ENCODE measurements around the gene TUBG2.
A peak's percentile ranks its signal among the peaks of the same experiment; 100 is the strongest.
"Not testable (repeated sequence)": the region's sequence is repeated elsewhere in the genome, so short reads cannot be mapped to it uniquely, and the experiment has no call there.

Gene TUBG2

DNA sequence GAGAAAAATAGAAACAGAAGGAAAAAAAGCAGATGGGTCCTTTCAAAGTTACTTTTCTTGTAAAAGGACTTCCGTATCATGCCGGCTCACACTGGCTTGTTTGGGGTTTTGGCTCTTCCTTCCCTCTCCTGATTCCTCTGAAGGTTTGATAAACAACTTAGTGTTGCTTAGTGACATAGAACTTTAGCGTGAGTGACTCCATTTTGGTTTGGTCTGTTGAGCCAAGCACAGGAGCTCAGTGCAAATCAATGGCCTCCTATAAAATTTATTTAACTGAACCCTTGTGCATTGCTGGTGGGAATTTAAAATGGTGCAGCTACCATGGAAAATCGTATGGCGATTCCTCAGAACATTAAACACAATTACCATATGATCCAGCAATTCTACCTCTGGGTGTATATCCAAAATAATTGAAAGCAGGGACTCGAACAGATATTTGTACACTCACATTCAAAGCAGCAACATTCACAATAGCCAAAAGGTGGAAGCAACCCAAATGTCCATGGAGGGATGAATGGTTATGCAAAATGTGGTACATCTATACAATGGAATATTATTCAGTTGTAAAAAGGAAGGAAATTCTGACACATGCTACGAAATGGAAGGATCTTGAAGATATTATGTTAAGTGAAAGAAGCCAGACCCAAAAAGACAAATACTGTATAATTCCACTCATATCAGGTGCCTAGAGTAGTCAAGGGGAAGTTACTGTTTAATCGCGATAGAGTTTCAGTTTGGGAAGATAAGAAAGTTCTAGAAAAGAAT, 1.1 kb upstream of the TUBG2 start:
- DNase-seq (ENCODE audit: low read depth in 2 of 2) = no peak
- TF ChIP-seq, protein P1, sequence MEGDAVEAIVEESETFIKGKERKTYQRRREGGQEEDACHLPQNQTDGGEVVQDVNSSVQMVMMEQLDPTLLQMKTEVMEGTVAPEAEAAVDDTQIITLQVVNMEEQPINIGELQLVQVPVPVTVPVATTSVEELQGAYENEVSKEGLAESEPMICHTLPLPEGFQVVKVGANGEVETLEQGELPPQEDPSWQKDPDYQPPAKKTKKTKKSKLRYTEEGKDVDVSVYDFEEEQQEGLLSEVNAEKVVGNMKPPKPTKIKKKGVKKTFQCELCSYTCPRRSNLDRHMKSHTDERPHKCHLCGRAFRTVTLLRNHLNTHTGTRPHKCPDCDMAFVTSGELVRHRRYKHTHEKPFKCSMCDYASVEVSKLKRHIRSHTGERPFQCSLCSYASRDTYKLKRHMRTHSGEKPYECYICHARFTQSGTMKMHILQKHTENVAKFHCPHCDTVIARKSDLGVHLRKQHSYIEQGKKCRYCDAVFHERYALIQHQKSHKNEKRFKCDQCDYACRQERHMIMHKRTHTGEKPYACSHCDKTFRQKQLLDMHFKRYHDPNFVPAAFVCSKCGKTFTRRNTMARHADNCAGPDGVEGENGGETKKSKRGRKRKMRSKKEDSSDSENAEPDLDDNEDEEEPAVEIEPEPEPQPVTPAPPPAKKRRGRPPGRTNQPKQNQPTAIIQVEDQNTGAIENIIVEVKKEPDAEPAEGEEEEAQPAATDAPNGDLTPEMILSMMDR (IDR thresholded peaks at IDR 0.05; ENCODE audit: low read depth, low read length) = no peak
- H3K4me3 ChIP-seq (replicated peaks in 1 of 2; ENCODE audit: low read depth in 2 of 2, low read length in 2 of 2) = no peak overlapping the region

DNA sequence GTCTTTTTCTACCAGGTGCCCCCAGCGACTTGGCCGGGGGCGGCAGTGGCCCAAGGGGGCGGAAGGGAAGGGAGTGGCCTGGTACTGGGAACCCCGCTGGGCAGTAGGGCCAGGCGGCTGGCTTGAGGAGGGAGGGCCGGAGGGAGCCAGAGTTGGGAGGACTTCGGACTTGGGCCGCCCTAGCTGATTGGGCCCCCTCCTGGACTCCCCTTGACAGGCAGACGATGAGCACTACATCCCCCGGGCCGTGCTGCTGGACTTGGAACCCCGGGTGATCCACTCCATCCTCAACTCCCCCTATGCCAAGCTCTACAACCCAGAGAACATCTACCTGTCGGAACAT, 819 bp downstream of the TUBG2 start:
- peak overlapping the region; percentile 69 to 70 for H3K4me3 ChIP-seq (replicated peaks in 1 of 2; ENCODE audit: low read depth in 2 of 2, low read length in 2 of 2)
- not testable (repeated sequence) for DNase-seq (ENCODE audit: low read depth in 2 of 2)

DNA sequence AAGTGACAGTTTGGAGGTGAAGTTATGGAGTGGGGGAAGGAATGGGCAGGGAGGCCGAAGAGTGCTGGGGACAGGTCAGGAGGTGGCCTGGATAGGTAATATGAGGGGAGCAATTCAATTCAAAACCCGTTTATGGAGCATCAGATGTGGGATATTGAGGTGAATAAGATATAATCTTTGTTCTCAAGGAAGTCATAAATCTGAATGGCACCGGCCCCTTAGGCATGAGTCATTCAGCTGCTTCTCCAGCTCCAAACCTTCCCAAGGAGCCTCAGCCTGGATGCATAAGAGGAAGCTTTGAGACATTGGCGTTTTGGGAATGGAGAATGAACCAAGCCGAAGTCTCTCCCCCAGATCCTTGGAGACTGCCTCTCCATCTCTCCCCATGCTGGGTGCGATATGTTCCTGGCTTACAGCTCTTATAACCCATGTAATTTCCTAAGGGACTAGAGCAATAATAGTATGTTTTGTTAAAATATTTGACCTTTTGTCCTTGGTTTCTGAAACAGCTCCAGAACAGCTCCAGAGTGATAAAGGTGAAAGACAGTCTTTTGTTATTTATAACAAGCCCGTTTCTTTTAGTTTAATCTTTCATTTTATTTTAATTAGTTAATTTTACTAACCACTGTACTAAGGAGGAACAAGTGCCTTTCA, 1.7 kb downstream of the TUBG2 start:
- no peak overlapping the region for H3K4me3 ChIP-seq (replicated peaks in 1 of 2; ENCODE audit: low read depth in 2 of 2, low read length in 2 of 2)
- peak; percentile 56 to 74 for DNase-seq (ENCODE audit: low read depth in 2 of 2)
- TF ChIP-seq, protein P1 (IDR thresholded peaks at IDR 0.05; ENCODE audit: low read depth, low read length) = no peak

DNA sequence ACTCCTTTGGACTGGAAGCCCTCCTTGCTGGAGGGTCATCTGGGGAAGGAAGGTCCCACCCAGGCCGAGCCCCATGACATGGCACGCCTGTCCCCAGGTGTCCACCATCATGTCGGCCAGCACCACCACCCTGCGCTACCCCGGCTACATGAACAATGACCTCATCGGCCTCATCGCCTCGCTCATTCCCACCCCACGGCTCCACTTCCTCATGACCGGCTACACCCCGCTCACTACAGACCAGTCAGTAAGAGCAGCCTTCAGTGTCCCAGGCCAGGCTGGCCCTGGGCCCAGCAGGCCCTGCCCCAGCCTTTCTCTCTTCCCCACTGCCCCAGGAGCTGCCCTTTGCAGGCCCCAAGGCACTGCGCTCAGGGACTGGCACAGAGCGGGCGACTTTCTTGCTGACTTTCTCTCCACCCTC, 6.5 kb downstream of the TUBG2 start:
- TF ChIP-seq, protein P1 (IDR thresholded peaks at IDR 0.05; ENCODE audit: low read depth, low read length) = no peak
- H3K4me3 ChIP-seq (replicated peaks in 1 of 2; ENCODE audit: low read depth in 2 of 2, low read length in 2 of 2) = no peak overlapping the region
- DNase-seq (ENCODE audit: low read depth in 2 of 2) = no peak

DNA sequence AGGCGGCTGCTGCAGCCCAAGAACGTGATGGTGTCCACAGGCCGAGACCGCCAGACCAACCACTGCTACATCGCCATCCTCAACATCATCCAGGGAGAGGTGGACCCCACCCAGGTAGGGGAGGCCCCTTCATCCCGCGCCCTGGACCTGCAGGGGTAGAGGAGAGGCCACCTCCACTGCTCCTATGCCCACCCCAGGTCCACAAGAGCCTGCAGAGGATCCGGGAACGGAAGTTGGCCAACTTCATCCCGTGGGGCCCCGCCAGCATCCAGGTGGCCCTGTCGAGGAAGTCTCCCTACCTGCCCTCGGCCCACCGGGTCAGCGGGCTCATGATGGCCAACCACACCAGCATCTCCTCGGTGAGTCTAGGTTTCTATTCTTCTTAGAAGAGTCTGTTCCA, 7.0 kb downstream of the TUBG2 start:
- not testable (repeated sequence) for DNase-seq (ENCODE audit: low read depth in 2 of 2); H3K4me3 ChIP-seq (replicated peaks in 1 of 2; ENCODE audit: low read depth in 2 of 2, low read length in 2 of 2)

DNA sequence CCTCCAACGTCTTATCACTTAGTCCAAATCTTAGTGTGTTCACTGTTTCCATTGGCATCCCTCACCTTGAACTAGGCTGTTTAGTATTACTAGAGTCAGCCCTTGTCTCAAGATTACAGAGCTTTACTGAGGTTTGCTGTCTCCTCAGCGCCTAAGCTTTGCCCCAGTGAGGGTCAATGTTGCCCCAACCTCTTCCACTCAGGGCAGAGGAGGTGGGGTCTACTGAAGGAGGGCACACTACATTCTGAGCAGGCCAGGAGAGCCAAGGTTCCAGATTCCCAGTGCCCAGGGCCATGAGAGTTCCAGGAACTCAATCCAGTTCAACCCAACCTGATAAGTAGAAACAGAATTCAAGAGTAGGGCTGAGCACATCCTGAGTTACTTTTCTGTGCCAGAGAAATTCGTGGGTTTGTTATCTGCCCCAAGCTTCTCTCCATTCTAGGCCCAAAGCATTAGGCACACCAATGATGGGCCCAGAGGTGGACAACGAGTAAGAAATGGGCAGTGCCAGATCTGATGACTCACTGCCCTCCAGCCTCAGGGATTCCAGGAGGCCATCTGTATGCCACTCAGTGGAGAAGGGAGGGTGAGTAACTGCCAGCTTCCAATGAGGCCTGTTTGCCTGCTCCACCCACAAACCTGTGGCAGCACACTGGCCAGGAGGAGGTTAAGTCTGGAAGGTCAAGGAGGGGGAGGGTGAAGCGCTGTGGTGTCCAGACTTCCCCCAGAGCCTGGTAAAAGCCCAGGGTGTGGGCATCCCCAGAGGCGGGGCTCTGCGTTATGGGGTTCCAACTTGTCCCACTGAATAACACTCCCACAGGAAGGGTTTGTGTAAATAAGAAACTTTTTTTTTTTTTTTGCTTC, 8.2 kb downstream of the TUBG2 start:
- DNase-seq (ENCODE audit: low read depth in 2 of 2) = peak; percentile 78 to 85
- TF ChIP-seq, protein P1 (IDR thresholded peaks at IDR 0.05; ENCODE audit: low read depth, low read length) = no peak
- H3K4me3 ChIP-seq (replicated peaks in 1 of 2; ENCODE audit: low read depth in 2 of 2, low read length in 2 of 2) = no peak overlapping the region

DNA sequence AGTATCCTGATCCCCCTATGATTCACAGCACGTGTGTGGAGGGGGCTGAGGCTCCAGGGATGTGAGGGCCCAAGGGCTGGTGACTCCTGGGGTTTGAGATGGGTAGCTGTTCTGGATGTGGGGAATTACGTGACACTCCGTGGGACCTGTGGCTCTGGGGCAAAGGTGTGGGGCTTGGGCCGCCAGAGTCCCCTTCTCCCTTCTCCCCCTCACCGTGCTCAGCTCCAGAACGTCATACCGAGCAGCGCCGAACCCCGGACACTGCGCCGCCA, 10.6 kb downstream of the TUBG2 start:
- TF ChIP-seq, protein P1 (IDR thresholded peaks at IDR 0.05; ENCODE audit: low read depth, low read length) = no peak
- no peak overlapping the region for H3K4me3 ChIP-seq (replicated peaks in 1 of 2; ENCODE audit: low read depth in 2 of 2, low read length in 2 of 2)
- no peak for DNase-seq (ENCODE audit: low read depth in 2 of 2)
